Esophagus muscularis mucosa (tissue), 4 donors: ENCODE results near the gene MAGI1. TPM values are rescaled to one million over a fixed set of nuclear protein-coding genes. Genes with fewer than 3 reads are reported as not detected.

Experiments
- DNase-seq: peaks from one replicate; pipeline ENCODE4 v3.0.0-alpha.2; 2017; ENCODE audit errors: extremely low spot score
- H3K27ac ChIP-seq, 4 donors: fragments of 200-600 bp; sonication (generic); replicated peaks in 1 of 4; 1 replicate in 3 of 4; 2 replicates in 1 of 4; pipeline ENCODE4 v1.5.1; 2016 to 2019; ENCODE audit warnings: mild to moderate bottlenecking in 1 of 4
- H3K27me3 ChIP-seq, 4 donors: fragments of 200-600 bp; sonication (generic); one replicate each; pipeline versions ENCODE4 v1.5.1 to v1.6.0; 2016 to 2019
- H3K36me3 ChIP-seq, 4 donors: fragments of 200-600 bp; sonication (generic); one replicate each; pipeline ENCODE4 v1.5.1; 2016 to 2019
- H3K4me1 ChIP-seq, 4 donors: fragments of 200-600 bp; sonication (generic); one replicate each; pipeline ENCODE4 v1.5.1; 2016 to 2019
- H3K4me3 ChIP-seq, 4 donors: fragments of 200-600 bp; sonication (generic); 1 replicate in 2 of 4; 2 replicates in 2 of 4; pipeline ENCODE4 v1.5.1; 2016 to 2019; ENCODE audit warnings: mild to moderate bottlenecking in 4 of 4, moderate library complexity in 1 of 4
- H3K9me3 ChIP-seq, 4 donors: fragments of 200-600 bp; sonication (generic); 1 replicate in 3 of 4; 2 replicates in 1 of 4; pipeline ENCODE4 v1.5.1; 2016 to 2019
- EP300 ChIP-seq: sonication (generic); formaldehyde crosslinking; IDR thresholded peaks from one replicate; pipeline ENCODE4 v1.6.1; 2017; ENCODE audit warnings: antibody characterized with exemption
- POLR2A ChIP-seq: fragments of 450-650 bp; IDR thresholded peaks from one replicate; pipeline ENCODE4 v1.6.1; 2017; ENCODE audit warnings: antibody characterized with exemption, moderate library complexity, mild to moderate bottlenecking, low read depth
- POLR2AphosphoS5 ChIP-seq, 2 donors: sonication (generic); formaldehyde crosslinking; IDR thresholded peaks; one replicate each; pipeline ENCODE4 v1.6.1; 2017; ENCODE audit warnings: antibody characterized with exemption in 2 of 2
- WGBS: methylation state at CpG from one replicate; pipeline ENCODE4 v1.1.5; 2018; 5-methylcytosine and 5-hydroxymethylcytosine counted together
- intact Hi-C: fragments of 100-400 bp; cut with DNase I; formaldehyde crosslinking; loops from one replicate; pipeline ENCODE4 v1.15.1; 2023
- total RNA-seq, 4 donors: library from RNA; depleted of rRNA; stranded (reverse); fragments of >200 nt; gene quantifications; one replicate each; pipeline versions ENCODE4 v1.1.0 to v1.2.1, GENCODE V29; 2016
- TF ChIP-seq, protein P1 (sequence below), 3 experiments: fragments of 200-600 bp in 2 of 3; fragments of 450-650 bp in 1 of 3; sonication (generic) in 2 of 3; IDR thresholded peaks; one replicate each; pipeline ENCODE4 v1.5.1; 2017 to 2019; ENCODE audit warnings: antibody characterized with exemption in 3 of 3, mild to moderate bottlenecking in 2 of 3, moderate library complexity in 1 of 3

Gene MAGI1
- total RNA-seq, 4 donors from 2014 or later, result 17.1 to 35.1 (median 25.2) TPM

DNA sequence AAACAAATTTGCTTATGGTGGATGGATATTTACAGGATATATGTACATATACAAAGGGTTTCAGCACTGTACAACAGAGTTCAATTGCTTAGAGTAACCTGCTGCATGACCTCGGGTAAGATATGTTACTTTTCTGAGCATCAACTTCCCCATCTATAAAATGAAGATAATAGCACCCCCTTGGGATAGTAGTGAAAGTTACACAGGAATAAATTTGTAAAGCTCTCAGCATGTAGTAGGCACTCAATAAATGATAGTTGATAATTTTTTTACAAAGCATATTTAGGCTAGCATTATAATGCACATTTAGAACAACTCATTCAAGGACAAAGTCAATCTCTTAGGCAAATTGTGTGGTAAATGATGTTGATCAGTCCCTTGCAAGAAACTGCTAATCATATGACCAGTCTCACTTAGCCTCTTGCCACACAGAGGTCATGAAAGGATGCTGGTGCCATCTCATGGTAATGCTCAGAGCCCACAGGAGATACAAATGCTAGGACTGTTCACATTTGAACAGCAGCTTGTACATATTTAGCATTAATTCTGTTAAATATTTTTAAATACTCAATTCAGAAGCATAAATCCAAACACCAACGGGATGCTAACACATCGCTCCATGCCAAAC lies 123.9 kb downstream of the MAGI1 start:
- 84% methylated on average over 3 of the region's 3 CpGs for WGBS
- H3K4me3 ChIP-seq, result no peak overlapping the region
- H3K27ac ChIP-seq, result no peak overlapping the region
- no peak for DNase-seq
- H3K4me1 ChIP-seq, result peaks cover 0 to 10% (median 0%) of the 10 kb centered on the region in 4 donors
- intact Hi-C loops, result no loop called here
- no peaks in the 10 kb centered on the region for H3K36me3 ChIP-seq
- no peaks in the 10 kb centered on the region for H3K27me3 ChIP-seq
- TF ChIP-seq EP300 (no peak), POLR2AphosphoS5 (IDR thresholded peaks at IDR 0.05) (no peak), POLR2A (no peak)
- TF ChIP-seq, protein P1, sequence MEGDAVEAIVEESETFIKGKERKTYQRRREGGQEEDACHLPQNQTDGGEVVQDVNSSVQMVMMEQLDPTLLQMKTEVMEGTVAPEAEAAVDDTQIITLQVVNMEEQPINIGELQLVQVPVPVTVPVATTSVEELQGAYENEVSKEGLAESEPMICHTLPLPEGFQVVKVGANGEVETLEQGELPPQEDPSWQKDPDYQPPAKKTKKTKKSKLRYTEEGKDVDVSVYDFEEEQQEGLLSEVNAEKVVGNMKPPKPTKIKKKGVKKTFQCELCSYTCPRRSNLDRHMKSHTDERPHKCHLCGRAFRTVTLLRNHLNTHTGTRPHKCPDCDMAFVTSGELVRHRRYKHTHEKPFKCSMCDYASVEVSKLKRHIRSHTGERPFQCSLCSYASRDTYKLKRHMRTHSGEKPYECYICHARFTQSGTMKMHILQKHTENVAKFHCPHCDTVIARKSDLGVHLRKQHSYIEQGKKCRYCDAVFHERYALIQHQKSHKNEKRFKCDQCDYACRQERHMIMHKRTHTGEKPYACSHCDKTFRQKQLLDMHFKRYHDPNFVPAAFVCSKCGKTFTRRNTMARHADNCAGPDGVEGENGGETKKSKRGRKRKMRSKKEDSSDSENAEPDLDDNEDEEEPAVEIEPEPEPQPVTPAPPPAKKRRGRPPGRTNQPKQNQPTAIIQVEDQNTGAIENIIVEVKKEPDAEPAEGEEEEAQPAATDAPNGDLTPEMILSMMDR (IDR thresholded peaks at IDR 0.05), result no peak
- no peaks in the 10 kb centered on the region for H3K9me3 ChIP-seq

DNA sequence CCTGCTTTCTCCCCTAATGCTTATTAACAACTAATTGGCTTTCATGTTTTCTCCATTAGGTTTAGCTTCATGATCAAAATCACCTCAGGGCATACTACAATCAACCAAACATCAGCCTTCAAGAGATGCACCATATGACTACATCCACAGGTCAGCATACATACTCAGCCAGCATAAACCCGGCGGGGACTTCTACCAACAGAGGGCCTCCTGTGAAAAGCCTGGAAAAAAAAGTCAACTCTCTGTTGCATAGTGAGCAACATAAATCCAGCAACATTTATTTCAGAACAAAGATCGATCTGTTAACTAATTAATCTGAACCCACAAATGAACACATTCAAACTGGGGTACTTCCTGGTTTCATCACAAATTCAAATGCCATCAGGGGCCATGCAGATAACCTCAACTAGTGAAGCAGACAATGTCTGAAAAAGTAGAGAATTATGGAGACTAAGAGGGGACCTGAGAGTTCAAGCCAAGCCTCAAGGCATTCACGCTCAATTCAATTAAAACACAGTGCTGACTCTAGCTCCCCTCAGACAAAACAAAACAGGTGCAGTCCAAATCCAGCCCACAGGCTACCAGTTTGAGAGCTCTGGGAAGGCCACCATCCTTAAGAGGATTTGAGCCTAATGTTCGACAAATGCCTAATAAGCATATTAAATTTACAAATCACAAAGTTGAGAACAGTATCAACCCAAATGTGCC lies 124.5 kb downstream of the MAGI1 start:
- DNase-seq, result no peak
- Histone ChIP-seq H3K4me3 (no peak overlapping the region), H3K27ac (no peak overlapping the region), H3K9me3 (no peaks in the 10 kb centered on the region), H3K27me3 (no peaks in the 10 kb centered on the region), H3K4me1 (peaks cover 0 to 10% (median 0%) of the 10 kb centered on the region in 4 donors), H3K36me3 (no peaks in the 10 kb centered on the region)
- TF ChIP-seq POLR2A, result no peak
- TF ChIP-seq POLR2AphosphoS5 (IDR thresholded peaks at IDR 0.05), result no peak
- no peak for TF ChIP-seq EP300
- TF ChIP-seq, protein P1 (IDR thresholded peaks at IDR 0.05), result no peak
- intact Hi-C loops, result no loop called here
- WGBS, result 81% methylated on average over 5 of the region's 5 CpGs

DNA sequence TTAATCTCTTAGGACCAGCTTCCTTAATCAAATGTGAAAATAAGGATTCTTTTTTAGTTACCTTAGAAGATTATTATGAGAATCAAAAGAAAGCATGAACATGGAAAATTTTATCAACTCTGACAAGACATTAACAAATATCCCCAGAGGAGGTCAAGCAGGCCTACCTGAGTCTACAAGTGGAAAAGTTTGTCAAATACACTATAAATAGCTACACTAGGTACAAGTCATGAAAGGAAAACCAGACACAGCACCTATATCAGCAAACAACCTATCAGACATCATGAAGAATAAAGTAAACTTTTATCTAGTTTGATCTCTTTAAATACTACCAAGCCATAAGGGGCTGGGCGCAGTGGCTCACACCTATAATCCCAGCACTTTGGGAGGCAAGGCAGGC lies 126.1 kb downstream of the MAGI1 start:
- H3K27ac ChIP-seq, result no peak overlapping the region
- H3K9me3 ChIP-seq, result no peaks in the 10 kb centered on the region
- peaks cover 0 to 10% (median 0%) of the 10 kb centered on the region in 4 donors for H3K4me1 ChIP-seq
- TF ChIP-seq EP300 (no peak), POLR2A (no peak), POLR2AphosphoS5 (IDR thresholded peaks at IDR 0.05) (no peak)
- TF ChIP-seq, protein P1 (IDR thresholded peaks at IDR 0.05), result no peak
- no peaks in the 10 kb centered on the region for H3K27me3 ChIP-seq
- intact Hi-C loops, result no loop called here
- H3K36me3 ChIP-seq, result no peaks in the 10 kb centered on the region
- no peak overlapping the region for H3K4me3 ChIP-seq
- WGBS, result 100% methylated on average over 1 of the region's 1 CpG
- no peak for DNase-seq

DNA sequence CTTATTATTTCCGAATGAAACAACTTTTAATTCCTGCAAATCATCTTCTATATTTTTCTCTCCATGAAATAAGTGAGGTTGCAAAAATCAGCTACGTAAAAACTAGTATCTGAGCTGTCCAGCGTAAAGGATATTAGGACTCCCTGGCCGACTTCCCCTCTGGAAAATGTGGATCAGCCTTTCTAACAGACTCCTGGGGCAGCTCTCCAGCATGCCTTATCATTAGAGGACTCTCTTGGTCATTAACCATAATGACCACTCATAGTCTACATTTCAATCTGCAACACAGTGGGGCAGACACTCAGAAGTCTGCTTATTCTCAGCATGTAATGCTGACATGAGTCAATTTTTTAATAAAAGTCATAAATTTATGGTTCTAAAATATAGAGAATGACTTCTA lies 130.1 kb downstream of the MAGI1 start:
- DNase-seq, result no peak
- H3K4me1 ChIP-seq, result peaks cover 0 to 3% (median 0%) of the 10 kb centered on the region in 4 donors
- no peak for TF ChIP-seq POLR2A
- TF ChIP-seq, protein P1 (IDR thresholded peaks at IDR 0.05), result no peak
- no peak for TF ChIP-seq POLR2AphosphoS5 (IDR thresholded peaks at IDR 0.05)
- TF ChIP-seq EP300, result no peak
- no peaks in the 10 kb centered on the region for H3K9me3 ChIP-seq
- no peaks in the 10 kb centered on the region for H3K27me3 ChIP-seq
- intact Hi-C loops, result no loop called here
- H3K36me3 ChIP-seq, result no peaks in the 10 kb centered on the region
- H3K4me3 ChIP-seq, result no peak overlapping the region
- no peak overlapping the region for H3K27ac ChIP-seq
- WGBS, result 88% methylated on average over 4 of the region's 4 CpGs
